22Rv1 (cell line): ENCODE data around the gene TRIM71.

ENCODE experiments used
- H3K27ac ChIP-seq: fragments of 450-650 bp; 2 replicates; pipeline ENCODE4 v1.5.1; 2017
- ZFX ChIP-seq: fragments of 450-650 bp; IDR thresholded peaks from 2 replicates; pipeline ENCODE4 v1.6.1; 2017; ENCODE audit warnings: antibody characterized with exemption, borderline replicate concordance
- TF ChIP-seq, protein P1 (sequence below): fragments of 450-650 bp; IDR thresholded peaks from 2 replicates; pipeline ENCODE4 v1.5.1; 2017; ENCODE audit warnings: mild to moderate bottlenecking

The TRIM71 gene

DNA sequence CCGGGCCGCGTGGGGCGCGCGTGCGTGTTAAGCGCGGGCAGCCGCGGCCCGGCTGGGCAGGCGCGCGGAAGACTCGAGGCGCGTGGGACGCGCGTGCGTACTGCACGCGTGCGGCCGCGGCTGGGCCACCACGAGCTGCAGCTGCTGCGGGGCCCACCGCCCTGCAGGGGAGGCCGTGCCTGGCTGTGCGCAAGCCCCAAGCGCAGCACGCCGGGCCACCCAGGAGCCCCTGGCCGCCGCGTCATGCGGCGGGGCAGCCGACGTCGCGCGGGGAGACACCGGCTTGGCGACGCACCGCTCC, 590 bp upstream of the TRIM71 start:
- TF ChIP-seq, protein P1, sequence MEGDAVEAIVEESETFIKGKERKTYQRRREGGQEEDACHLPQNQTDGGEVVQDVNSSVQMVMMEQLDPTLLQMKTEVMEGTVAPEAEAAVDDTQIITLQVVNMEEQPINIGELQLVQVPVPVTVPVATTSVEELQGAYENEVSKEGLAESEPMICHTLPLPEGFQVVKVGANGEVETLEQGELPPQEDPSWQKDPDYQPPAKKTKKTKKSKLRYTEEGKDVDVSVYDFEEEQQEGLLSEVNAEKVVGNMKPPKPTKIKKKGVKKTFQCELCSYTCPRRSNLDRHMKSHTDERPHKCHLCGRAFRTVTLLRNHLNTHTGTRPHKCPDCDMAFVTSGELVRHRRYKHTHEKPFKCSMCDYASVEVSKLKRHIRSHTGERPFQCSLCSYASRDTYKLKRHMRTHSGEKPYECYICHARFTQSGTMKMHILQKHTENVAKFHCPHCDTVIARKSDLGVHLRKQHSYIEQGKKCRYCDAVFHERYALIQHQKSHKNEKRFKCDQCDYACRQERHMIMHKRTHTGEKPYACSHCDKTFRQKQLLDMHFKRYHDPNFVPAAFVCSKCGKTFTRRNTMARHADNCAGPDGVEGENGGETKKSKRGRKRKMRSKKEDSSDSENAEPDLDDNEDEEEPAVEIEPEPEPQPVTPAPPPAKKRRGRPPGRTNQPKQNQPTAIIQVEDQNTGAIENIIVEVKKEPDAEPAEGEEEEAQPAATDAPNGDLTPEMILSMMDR = no peak
- no peak for TF ChIP-seq ZFX
- H3K27ac ChIP-seq = no peak overlapping the region

DNA sequence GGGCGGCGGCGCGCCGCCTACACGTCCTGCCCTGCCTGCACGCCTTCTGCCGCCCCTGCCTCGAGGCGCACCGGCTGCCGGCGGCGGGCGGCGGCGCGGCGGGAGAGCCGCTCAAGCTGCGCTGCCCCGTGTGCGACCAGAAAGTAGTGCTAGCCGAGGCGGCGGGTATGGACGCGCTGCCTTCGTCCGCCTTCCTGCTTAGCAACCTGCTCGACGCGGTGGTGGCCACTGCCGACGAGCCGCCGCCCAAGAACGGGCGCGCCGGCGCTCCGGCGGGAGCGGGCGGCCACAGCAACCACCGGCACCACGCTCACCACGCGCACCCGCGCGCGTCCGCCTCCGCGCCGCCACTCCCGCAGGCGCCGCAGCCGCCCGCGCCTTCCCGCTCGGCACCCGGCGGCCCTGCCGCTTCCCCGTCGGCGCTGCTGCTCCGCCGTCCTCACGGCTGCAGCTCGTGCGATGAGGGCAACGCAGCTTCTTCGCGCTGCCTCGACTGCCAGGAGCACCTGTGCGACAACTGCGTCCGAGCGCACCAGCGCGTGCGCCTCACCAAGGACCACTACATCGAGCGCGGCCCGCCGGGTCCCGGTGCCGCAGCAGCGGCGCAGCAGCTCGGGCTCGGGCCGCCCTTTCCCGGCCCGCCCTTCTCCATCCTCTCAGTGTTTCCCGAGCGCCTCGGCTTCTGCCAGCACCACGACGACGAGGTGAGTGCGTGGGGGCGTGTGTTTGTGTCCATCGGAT, 602 bp downstream of the TRIM71 start:
- H3K27ac ChIP-seq = no peak overlapping the region
- TF ChIP-seq, protein P1 = no peak
- TF ChIP-seq ZFX = no peak

DNA sequence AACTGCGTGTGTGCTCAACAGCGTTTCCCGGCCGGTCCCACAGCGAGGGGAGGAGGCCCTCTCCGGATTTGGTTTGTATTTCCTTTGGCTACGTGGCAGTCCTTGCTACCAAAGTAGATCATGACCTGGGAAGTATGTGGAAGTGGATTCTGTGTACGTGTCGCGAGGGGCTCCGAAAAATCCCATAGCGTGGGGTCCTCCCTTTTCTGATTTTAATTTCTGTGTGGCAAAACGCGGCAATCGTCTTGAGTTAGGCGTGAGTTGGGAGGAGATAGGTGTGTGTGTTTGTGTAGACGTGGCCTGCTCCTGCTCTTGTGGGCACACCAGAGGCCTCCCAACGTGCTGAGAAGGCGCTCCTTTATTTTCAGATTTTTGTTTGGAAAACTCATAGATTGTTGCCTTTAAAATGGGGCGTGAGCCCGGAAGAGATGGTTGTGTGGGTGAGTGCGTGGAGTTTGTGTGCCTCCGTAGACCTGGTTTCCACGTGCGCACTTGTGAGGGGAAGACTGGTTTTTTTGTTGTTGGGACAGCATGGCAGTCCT, 1.2 kb downstream of the TRIM71 start:
- H3K27ac ChIP-seq = no peak overlapping the region
- TF ChIP-seq, protein P1 = no peak
- no peak for TF ChIP-seq ZFX

DNA sequence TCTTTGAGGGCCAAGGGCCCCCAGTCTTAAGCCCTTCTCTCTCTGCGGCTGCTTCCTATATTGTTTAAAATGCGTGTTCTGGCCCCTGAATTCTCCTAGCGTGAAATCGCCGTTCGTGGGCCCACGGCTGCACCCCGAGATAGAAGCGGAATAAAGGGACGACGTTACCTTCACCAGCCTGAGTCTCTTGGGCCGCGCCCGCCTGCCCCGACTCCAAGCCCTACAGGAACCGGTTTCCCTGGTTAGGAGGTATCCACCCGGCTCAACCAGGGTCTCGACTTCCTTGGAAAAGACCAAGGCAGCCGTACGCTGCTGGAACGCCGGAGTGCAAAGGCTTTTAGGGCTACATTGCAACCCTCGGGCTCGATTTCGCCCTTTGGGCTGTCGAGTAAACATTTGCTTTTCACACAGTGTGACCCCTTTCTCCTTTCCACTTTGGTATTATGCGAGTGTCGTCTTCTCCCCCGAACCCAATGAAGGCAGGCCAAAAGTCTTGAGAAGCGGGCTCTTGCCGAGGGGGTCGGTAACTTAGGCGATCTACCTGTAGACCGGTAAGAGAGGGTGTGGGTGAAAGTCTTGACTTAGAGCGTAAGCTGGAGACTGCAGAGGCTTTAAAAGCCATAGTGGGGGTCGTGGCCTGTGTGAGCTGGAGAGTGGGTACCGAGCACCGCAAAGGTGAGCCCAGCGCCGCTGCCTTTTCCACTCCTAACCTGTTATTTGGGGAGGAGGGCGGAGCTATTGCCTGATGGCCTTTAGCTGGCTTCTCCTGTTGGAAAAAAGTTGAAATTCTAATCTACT, 2.0 kb downstream of the TRIM71 start:
- no peak overlapping the region for H3K27ac ChIP-seq
- TF ChIP-seq, protein P1 = no peak
- TF ChIP-seq ZFX = no peak

DNA sequence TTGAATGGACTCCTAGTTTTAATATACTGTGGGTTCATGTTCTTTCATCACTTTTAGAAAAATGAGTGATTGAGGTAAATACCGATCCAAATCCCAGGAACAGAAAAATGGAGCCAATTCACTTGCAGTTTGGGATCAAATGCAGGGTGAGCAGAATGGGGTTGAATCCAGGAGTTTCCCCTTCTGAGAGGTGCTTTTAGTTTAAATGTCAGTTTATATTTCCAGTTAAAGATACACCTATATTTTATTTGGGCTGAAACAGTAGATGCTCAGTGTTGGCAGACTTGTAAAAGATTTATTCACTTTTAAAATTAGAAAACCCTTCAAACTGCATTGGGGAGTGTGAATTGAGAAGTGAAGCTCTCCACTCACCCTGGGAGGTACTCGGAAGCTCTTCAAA, 2.6 kb downstream of the TRIM71 start:
- no peak overlapping the region for H3K27ac ChIP-seq
- no peak for TF ChIP-seq ZFX
- TF ChIP-seq, protein P1 = no peak

DNA sequence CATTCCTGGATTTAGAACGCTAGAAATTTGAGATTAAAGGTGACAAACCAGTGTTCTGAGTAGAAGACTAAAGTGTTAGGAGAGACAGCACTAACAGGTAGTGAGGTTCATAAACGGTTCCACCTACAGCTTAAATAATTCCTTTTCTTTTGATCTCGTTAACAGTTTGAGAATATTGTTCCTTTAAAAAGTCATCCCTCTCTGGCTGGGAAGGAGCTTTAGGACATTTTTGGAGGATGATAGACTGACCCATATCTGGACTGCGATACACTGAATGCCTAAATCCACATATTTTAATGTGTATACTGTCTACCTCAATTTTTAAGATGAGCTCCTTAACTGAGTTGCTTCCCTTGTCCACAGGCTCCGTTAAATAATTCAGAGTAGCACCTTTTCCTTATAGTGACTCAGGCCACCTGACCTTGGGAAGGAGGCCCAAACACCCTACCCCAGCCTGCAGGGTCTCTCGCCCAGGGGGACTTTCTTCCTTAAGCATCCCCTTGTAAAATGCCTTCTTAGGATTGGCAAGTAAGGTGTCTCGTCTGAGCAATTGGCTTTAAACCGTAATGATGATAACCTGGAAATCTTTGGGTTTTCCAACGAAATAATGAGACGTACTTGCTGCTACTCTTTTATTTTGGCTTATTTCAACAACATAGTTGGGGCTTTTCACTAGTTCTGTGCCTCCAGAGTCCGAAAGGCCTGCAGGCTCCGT, 3.3 kb downstream of the TRIM71 start:
- no peak overlapping the region for H3K27ac ChIP-seq
- TF ChIP-seq, protein P1 = no peak
- TF ChIP-seq ZFX = no peak
